ENCODE results near the gene TADA3. TPM values are rescaled to one million over a fixed set of nuclear protein-coding genes. Genes with fewer than 3 reads are reported as not detected.
A peak's percentile ranks its signal among the peaks of the same experiment; 100 is the strongest.

The TADA3 gene
- total RNA-seq, 1 donor = 102 TPM

DNA sequence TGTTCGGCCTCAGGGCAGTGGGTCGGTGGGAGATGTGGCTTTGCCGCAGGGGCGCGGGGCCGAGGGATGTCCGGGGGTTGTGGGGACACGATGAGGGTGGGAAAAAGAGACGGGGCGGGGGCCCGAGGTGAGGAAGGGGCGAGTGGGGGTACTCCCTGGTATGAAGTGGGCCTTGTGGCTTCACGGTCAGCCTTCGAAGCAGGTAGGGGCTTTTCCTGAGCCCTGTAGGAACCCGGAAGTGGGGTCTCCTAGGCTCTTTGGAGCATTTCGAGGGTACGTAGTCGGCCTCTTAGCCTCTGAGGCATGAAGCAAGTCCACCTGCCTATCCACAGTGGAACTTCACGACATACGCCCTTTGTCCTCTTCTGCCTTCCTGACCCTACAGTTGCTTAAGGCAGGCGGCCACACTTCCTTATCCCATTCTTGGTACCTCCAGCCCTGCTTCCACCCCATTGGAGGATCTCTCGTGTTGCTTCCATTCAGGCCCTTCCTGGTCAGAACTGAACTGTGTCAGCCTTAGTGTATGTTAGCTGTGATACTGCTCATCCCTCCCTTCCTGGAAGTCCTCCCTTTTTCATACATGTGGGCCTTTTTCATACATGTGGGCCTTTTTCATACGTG, 998 bp upstream of the TADA3 start:
- Histone ChIP-seq H2AFZ (ENCODE audit: low read length) (peak overlapping the region; percentile 78), H3K27ac (ENCODE audit: low read depth, low read length) (peak overlapping the region; percentile 93), H4K20me1 (ENCODE audit: insufficient read depth, low read length) (peaks cover 26% of the 10 kb centered on the region), H3K79me2 (ENCODE audit: insufficient read depth, low read length) (peaks cover 63% of the 10 kb centered on the region), H3K36me3 (ENCODE audit: insufficient read depth, low read length) (peaks cover 34% of the 10 kb centered on the region), H3K27me3 (ENCODE audit: insufficient read depth, low read length) (no peaks in the 10 kb centered on the region), H3K4me1 (ENCODE audit: insufficient read depth, low read length) (peaks cover 12% of the 10 kb centered on the region), H3K4me3 (ENCODE audit: insufficient read depth, low read length) (peak overlapping the region; percentile 91), H3K9me3 (ENCODE audit: low read depth, low read length) (no peaks in the 10 kb centered on the region), H3K4me2 (ENCODE audit: insufficient read depth, low read length) (peak overlapping the region; percentile 99)
- DNase-seq (ENCODE audit: insufficient read length, low spot score, missing footprints) = peak; percentile 89
- no peak for TF ChIP-seq CTCF (IDR thresholded peaks at IDR 0.05; ENCODE audit: extremely low read depth, low read depth, low read length)

- Histone ChIP-seq H3K9me3 (ENCODE audit: low read depth, low read length) (no peaks in the 10 kb centered on the region), H3K36me3 (ENCODE audit: insufficient read depth, low read length) (peaks cover 33% of the 10 kb centered on the region), H2AFZ (ENCODE audit: low read length) (peak overlapping the region; percentile 73), H3K27ac (ENCODE audit: low read depth, low read length) (peak overlapping the region; percentile 93), H3K27me3 (ENCODE audit: insufficient read depth, low read length) (no peaks in the 10 kb centered on the region), H3K79me2 (ENCODE audit: insufficient read depth, low read length) (peaks cover 50% of the 10 kb centered on the region), H4K20me1 (ENCODE audit: insufficient read depth, low read length) (peaks cover 14% of the 10 kb centered on the region), H3K4me3 (ENCODE audit: insufficient read depth, low read length) (peak overlapping the region; percentile 91), H3K4me1 (ENCODE audit: insufficient read depth, low read length) (peaks cover 12% of the 10 kb centered on the region), H3K4me2 (ENCODE audit: insufficient read depth, low read length) (peak overlapping the region; percentile 99)
- no peak for TF ChIP-seq CTCF (IDR thresholded peaks at IDR 0.05; ENCODE audit: extremely low read depth, low read depth, low read length)
- peak; percentile 9 for DNase-seq (ENCODE audit: insufficient read length, low spot score, missing footprints)
Measured at GRCh38 chr3:9791790-9792404, 376 bp downstream of the TADA3 start.

DNA sequence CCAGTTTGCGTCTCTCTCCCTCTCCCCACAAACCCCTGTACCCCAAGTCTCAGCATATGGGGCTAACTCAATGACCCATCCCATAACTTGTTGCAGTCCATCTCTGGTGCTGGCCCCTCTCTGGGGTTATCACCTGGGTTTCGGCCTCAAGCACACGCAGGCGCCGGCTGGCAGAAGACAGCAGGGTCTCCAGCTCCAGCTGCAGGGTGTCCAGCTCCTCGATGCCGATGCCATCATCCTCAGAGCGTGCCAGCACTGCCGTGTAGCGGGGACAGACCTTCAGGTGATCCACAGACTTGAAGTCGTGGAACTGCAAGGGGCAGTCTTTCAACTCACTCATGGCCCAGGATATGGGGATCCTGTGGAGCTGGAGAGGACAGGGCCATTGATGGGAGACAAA, 1.1 kb downstream of the TADA3 start:
- Histone ChIP-seq H3K4me2 (ENCODE audit: insufficient read depth, low read length) (peak overlapping the region; percentile 99), H2AFZ (ENCODE audit: low read length) (no peak overlapping the region), H3K27me3 (ENCODE audit: insufficient read depth, low read length) (no peaks in the 10 kb centered on the region), H4K20me1 (ENCODE audit: insufficient read depth, low read length) (peaks cover 12% of the 10 kb centered on the region), H3K27ac (ENCODE audit: low read depth, low read length) (no peak overlapping the region), H3K4me1 (ENCODE audit: insufficient read depth, low read length) (peaks cover 12% of the 10 kb centered on the region), H3K79me2 (ENCODE audit: insufficient read depth, low read length) (peaks cover 43% of the 10 kb centered on the region), H3K9me3 (ENCODE audit: low read depth, low read length) (no peaks in the 10 kb centered on the region), H3K4me3 (ENCODE audit: insufficient read depth, low read length) (no peak overlapping the region), H3K36me3 (ENCODE audit: insufficient read depth, low read length) (peaks cover 40% of the 10 kb centered on the region)
- no peak for TF ChIP-seq CTCF (IDR thresholded peaks at IDR 0.05; ENCODE audit: extremely low read depth, low read depth, low read length)
- peak; percentile 68 for DNase-seq (ENCODE audit: insufficient read length, low spot score, missing footprints)

DNA sequence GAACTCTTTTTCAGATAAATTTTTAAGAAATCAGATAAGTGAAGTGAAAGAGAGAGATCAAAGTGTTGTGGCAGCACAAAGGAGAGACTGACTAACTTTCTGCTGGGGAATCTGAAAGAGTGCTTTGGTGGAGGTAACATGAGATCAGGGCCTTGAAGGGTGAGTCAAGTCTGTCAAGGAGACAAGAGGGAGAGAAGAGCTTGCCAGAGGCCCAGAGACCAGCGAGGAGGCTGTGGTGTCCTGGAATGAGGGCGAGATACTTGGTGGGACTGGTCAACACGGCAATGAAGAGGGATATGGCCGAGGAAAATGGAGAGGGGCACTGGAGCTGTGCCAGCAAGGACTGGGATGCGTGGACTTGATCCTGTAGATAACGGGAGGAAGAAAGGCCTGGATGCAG, 4.6 kb downstream of the TADA3 start:
- Histone ChIP-seq H4K20me1 (ENCODE audit: insufficient read depth, low read length) (no peaks in the 10 kb centered on the region), H2AFZ (ENCODE audit: low read length) (no peak overlapping the region), H3K4me1 (ENCODE audit: insufficient read depth, low read length) (peaks cover 7% of the 10 kb centered on the region), H3K4me2 (ENCODE audit: insufficient read depth, low read length) (no peak overlapping the region), H3K27me3 (ENCODE audit: insufficient read depth, low read length) (no peaks in the 10 kb centered on the region), H3K36me3 (ENCODE audit: insufficient read depth, low read length) (peaks cover 54% of the 10 kb centered on the region), H3K27ac (ENCODE audit: low read depth, low read length) (no peak overlapping the region), H3K4me3 (ENCODE audit: insufficient read depth, low read length) (no peak overlapping the region), H3K79me2 (ENCODE audit: insufficient read depth, low read length) (peaks cover 11% of the 10 kb centered on the region), H3K9me3 (ENCODE audit: low read depth, low read length) (no peaks in the 10 kb centered on the region)
- TF ChIP-seq CTCF (IDR thresholded peaks at IDR 0.05; ENCODE audit: extremely low read depth, low read depth, low read length) = no peak
- DNase-seq (ENCODE audit: insufficient read length, low spot score, missing footprints) = no peak

Measured in osteoblast (primary cell).